GM19193 (cell line): ENCODE data around the gene AGAP1.

Experiments used
- POLR2A ChIP-seq: IDR thresholded peaks from 4 replicates; pipeline ENCODE4 v1.6.1; 2011; ENCODE audit not compliant: insufficient read depth, insufficient read length; ENCODE audit errors: extremely low read depth

AGAP1 gene

GRCh38 chr2:235910067-235910466 lies 416.2 kb downstream of the AGAP1 start:
- TF ChIP-seq POLR2A, result no peak

GRCh38 chr2:235911125-235911524 lies 417.3 kb downstream of the AGAP1 start:
- no peak for TF ChIP-seq POLR2A

GRCh38 chr2:235911633-235912233 lies 417.9 kb downstream of the AGAP1 start:
- TF ChIP-seq POLR2A, result no peak

- no peak for TF ChIP-seq POLR2A
These were observed 420.9 kb downstream of the AGAP1 start for GRCh38 chr2:235914756-235915155.

GRCh38 chr2:235917506-235917905 lies 423.7 kb downstream of the AGAP1 start:
- TF ChIP-seq POLR2A, result no peak

GRCh38 chr2:235918876-235919275 lies 425.0 kb downstream of the AGAP1 start:
- TF ChIP-seq POLR2A, result no peak

- TF ChIP-seq POLR2A, result no peak
These were observed 426.5 kb downstream of the AGAP1 start for GRCh38 chr2:235920216-235920865.

- TF ChIP-seq POLR2A, result no peak
These were observed 427.8 kb downstream of the AGAP1 start for GRCh38 chr2:235921508-235922191.

GRCh38 chr2:235922839-235923238 lies 429.0 kb downstream of the AGAP1 start:
- TF ChIP-seq POLR2A, result no peak

GRCh38 chr2:235923859-235924674 lies 430.2 kb downstream of the AGAP1 start:
- no peak for TF ChIP-seq POLR2A

GRCh38 chr2:235924675-235925063 lies 430.8 kb downstream of the AGAP1 start:
- no peak for TF ChIP-seq POLR2A

- TF ChIP-seq POLR2A, result no peak
These were observed 431.5 kb downstream of the AGAP1 start for GRCh38 chr2:235925250-235925919.

- TF ChIP-seq POLR2A, result no peak
These were observed 432.4 kb downstream of the AGAP1 start for GRCh38 chr2:235926229-235926628.

GRCh38 chr2:235928751-235929370 lies 435.0 kb downstream of the AGAP1 start:
- TF ChIP-seq POLR2A, result no peak
